Cardiac muscle cell (in vitro differentiated cells and primary cell): Measurements from ENCODE around the gene SEC23IP. TPM values are rescaled to one million over a fixed set of nuclear protein-coding genes. Genes with fewer than 3 reads are reported as not detected.
"Not testable (repeated sequence)": the region's sequence is repeated elsewhere in the genome, so short reads cannot be mapped to it uniquely, and the experiment has no call there.

Experiments
- DNase-seq, 2 donors: peaks; one replicate each; pipeline versions ENCODE4 v3.0.0 to v3.0.0-alpha.2; 2010 to 2017; ENCODE audit warnings: low read depth in 1 of 2, low spot score in 1 of 2
- H3K27ac ChIP-seq: fragments of 200-600 bp; sonication (generic); 2 replicates; pipeline ENCODE4 v1.5.1; 2016
- H3K27me3 ChIP-seq: fragments of 200-600 bp; sonication (generic); 2 replicates; pipeline ENCODE4 v1.6.0; 2016; ENCODE audit warnings: control low read depth
- H3K36me3 ChIP-seq: fragments of 200-600 bp; sonication (generic); 2 replicates; pipeline ENCODE4 v1.5.1; 2016; ENCODE audit warnings: control low read depth
- H3K4me1 ChIP-seq: fragments of 200-600 bp; sonication (generic); 2 replicates; pipeline ENCODE4 v1.8.1; 2017; ENCODE audit warnings: low read depth, mild to moderate bottlenecking, mixed run types
- H3K4me3 ChIP-seq: fragments of 200-600 bp; sonication (generic); 2 replicates; pipeline ENCODE4 v1.5.1; 2016; ENCODE audit warnings: mild to moderate bottlenecking
- H3K9me3 ChIP-seq: fragments of 200-600 bp; sonication (generic); 2 replicates; pipeline ENCODE4 v1.5.1; 2017; ENCODE audit warnings: low read depth, mild to moderate bottlenecking, control low read depth
- polyA plus RNA-seq: library from polyadenylated mRNA; unstranded; fragments of >200 nt; fragmentation: Nextera tagmentation; extraction: Ambion mirVana; gene quantifications from 2 replicates; pipeline ENCODE4 v1.2.1, GENCODE V29; 2016
- total RNA-seq: library from RNA; depleted of rRNA; stranded (reverse); fragments of >200 nt; gene quantifications from 2 replicates; pipeline ENCODE4 v1.2.3, GENCODE V29; 2016
- TF ChIP-seq, protein P1 (sequence below): IDR thresholded peaks from 2 replicates; pipeline ENCODE4 v1.5.1; 2012; ENCODE audit warnings: low read depth, mild to moderate bottlenecking, low read length

Gene SEC23IP
- total and polyA plus RNA-seq, 2 experiments from 2014 or later = 42.1 to 42.8 TPM

DNA sequence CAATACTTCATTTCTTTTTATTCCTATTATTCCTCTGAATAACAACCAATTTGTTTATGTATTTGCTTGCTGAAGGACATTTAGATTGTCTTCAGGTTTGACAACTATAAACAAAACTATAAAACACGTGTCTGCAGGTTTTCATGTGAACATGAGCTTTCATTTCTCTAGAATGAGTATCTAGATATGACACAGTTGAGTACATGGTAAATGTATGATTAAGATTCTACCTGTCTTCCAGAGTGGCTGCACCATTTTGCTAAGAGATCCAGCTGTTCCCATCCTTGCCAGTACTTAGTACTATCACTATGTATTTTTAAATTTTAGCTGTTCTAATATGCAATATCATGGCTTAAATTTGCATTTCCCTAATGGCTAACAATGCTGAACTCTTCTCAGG lies 30.0 kb upstream of the SEC23IP start:
- Histone ChIP-seq H3K4me1 (no peaks in the 10 kb centered on the region), H3K27me3 (no peaks in the 10 kb centered on the region), H3K27ac (no peak overlapping the region), H3K36me3 (peaks cover 9% of the 10 kb centered on the region), H3K4me3 (no peak overlapping the region), H3K9me3 (no peaks in the 10 kb centered on the region)
- TF ChIP-seq, protein P1, sequence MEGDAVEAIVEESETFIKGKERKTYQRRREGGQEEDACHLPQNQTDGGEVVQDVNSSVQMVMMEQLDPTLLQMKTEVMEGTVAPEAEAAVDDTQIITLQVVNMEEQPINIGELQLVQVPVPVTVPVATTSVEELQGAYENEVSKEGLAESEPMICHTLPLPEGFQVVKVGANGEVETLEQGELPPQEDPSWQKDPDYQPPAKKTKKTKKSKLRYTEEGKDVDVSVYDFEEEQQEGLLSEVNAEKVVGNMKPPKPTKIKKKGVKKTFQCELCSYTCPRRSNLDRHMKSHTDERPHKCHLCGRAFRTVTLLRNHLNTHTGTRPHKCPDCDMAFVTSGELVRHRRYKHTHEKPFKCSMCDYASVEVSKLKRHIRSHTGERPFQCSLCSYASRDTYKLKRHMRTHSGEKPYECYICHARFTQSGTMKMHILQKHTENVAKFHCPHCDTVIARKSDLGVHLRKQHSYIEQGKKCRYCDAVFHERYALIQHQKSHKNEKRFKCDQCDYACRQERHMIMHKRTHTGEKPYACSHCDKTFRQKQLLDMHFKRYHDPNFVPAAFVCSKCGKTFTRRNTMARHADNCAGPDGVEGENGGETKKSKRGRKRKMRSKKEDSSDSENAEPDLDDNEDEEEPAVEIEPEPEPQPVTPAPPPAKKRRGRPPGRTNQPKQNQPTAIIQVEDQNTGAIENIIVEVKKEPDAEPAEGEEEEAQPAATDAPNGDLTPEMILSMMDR = no peak
- no peak for DNase-seq

DNA sequence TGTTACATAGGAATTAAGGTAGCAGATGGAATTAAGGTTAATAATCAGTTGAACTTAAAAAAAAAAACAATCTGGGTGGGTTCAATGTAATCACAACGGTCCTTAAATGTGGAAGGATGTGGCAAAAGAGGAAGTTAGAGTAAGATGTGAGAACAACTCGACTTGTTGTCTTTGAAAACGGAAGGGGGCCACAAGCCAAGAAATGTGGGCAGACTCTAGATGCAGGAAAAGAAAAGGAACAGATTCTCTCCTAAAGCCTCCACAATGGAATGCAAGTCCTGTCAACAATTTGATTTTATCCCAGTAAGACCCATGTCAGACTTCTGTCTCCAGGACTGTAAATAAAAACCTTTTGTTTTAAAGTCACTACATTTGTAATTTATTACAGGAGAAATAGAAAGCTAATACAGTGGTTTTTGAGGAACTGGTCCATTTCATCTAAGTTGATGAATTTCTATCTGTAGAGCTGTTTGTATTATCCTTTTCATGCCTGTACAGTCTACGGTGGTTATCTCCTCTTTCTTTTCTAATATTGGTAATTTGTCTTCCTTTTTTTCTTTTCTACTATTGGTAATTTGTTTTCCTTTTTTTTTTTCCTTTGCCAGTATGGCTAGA lies 28.5 kb upstream of the SEC23IP start:
- Histone ChIP-seq H3K27ac (no peak overlapping the region), H3K4me3 (no peak overlapping the region), H3K4me1 (no peaks in the 10 kb centered on the region), H3K9me3 (no peaks in the 10 kb centered on the region), H3K36me3 (no peaks in the 10 kb centered on the region), H3K27me3 (no peaks in the 10 kb centered on the region)
- TF ChIP-seq, protein P1 = no peak
- peak in 1 of 2 donors; percentile 22 for DNase-seq

DNA sequence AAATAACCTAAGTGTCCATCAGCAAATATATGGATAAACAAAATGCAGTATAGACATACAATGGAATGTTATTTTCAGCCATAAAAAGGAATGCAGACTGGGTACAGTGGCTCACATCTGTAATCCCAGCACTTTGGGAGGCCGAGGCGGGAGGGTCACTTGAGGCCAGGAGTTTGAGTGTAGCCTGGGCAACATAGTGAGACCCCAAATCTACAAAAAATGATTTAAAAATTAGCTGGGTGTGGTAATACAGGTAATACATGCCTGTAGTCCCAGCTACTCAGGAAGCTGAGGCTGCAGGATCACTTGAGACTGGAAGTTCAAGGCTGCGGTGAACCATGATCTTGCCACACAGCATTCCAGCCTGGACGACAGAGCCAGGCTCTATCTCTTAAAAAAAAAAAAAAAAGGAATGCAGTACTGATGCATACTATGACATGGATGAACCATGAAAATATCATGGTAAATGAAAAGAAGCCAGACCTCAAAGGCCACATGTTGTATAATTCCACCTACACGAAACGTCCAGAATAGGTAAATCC lies 26.8 kb upstream of the SEC23IP start:
- Histone ChIP-seq H3K4me3 (no peak overlapping the region), H3K27me3 (no peaks in the 10 kb centered on the region), H3K9me3 (no peaks in the 10 kb centered on the region), H3K36me3 (no peaks in the 10 kb centered on the region), H3K27ac (no peak overlapping the region), H3K4me1 (peaks cover 5% of the 10 kb centered on the region)
- DNase-seq = no peak
- TF ChIP-seq, protein P1 = no peak

DNA sequence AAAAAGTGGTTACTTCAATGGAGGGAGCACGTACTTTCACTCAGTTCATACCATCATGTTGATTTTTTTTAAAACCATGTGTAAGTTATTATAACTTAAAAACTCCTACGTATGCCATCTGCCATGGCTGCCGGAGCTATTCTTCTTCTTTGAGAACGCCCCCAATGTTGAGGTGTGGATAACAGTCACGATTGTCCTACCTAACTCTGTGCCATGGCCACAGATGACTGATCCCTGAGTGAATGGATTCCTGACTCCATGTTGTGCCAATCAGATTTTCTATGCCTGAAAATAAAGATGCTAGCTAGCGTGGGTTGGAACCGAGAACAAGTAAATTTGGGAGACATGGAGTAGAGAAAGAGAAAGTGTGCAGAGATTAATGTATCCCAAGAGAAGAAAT lies 25.2 kb upstream of the SEC23IP start:
- no peaks in the 10 kb centered on the region for H3K36me3 ChIP-seq
- TF ChIP-seq, protein P1 = no peak
- no peak for DNase-seq

DNA sequence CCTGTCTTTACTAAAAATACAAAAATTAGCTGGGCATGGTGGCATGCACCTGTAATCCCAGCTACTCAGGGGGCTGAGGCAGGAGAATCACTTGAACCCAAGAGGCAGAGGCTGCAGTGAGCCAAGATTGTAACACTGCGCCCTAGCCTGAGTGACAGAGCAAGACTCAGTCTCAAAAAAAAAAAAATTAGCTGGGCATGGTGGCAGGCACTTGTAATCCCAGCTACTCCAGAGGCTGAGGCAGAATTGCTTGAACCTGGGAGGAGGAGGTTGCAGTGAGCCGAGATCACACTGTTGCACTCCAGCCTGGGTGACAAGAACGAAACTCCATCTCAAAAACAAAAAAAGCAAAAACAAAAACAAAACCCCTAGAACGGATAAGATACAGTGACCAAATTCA lies 23.1 kb upstream of the SEC23IP start:
- H3K27me3 ChIP-seq, H3K4me3 ChIP-seq: not testable (repeated sequence)
- H3K4me1 ChIP-seq = peaks cover 11% of the 10 kb centered on the region

More for the DNA sequence above, 25.2 kb upstream of the SEC23IP start:
- no peak overlapping the region for H3K27ac ChIP-seq
- H3K27me3 ChIP-seq = no peaks in the 10 kb centered on the region
- H3K4me3 ChIP-seq = no peak overlapping the region
- no peaks in the 10 kb centered on the region for H3K9me3 ChIP-seq
- peaks cover 11% of the 10 kb centered on the region for H3K4me1 ChIP-seq

DNA sequence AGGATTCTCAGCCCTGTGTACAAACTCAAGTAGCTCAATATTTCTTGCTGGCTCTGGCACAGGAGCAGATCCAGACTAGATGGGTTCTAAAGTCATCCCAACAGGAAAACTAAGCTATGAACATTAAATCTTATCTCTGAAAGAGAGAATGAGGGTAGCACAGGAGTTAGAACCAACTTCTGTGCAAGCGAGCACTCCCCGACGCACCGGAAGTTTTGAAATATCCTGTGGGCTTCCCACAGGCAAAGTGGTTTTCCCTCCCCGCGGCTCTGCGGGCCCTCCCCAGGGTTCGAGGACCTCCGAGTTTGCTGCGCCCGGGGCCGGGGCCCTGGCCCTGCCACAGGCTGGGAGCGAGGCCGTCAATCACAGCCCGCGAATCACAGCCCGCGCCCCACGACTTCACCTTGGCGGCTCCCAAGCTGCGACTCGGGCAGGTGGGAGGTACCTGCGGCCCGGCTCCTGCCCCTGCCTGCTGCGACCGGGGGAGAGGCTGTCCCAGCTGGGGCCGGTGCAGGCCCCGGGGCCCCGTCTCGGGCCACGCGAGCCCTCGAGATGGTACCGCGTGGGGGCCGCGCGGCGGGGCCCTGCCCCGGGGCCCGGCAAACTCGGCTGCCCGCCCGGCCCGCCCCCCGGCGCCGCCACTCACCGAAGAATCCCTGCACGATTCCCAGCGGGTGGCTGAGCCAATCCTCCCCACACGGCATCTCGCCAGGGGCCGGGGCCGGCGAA lies 20.5 kb upstream of the SEC23IP start:
- TF ChIP-seq, protein P1 = no peak
- H3K27ac ChIP-seq = peak overlapping the region; percentile 90
- DNase-seq = peak; percentile 75 to 76
- H3K36me3 ChIP-seq = no peaks in the 10 kb centered on the region
- no peaks in the 10 kb centered on the region for H3K9me3 ChIP-seq
- no peaks in the 10 kb centered on the region for H3K27me3 ChIP-seq
- peak overlapping the region; percentile 52 for H3K4me3 ChIP-seq
- peaks cover 11% of the 10 kb centered on the region for H3K4me1 ChIP-seq

More for the DNA sequence above, 23.1 kb upstream of the SEC23IP start:
- not testable (repeated sequence) for H3K9me3 ChIP-seq, H3K27ac ChIP-seq, DNase-seq, H3K36me3 ChIP-seq
